WTC11 (cell line): ENCODE results near the gene OBSL1. TPM values are rescaled to one million over a fixed set of nuclear protein-coding genes. Genes with fewer than 3 reads are reported as not detected.

Experiments
- ATAC-seq: fragments of 200-7000 bp; cut with Tn5 transposase; 2 replicates; pipeline ENCODE4 v1.10.0; 2021; ENCODE audit warnings: mild to moderate bottlenecking, moderate library complexity
- CTCF ChIA-PET: fragments of 300-600 bp; sonication (Branson Sonifier 250); formaldehyde crosslinking; loops from one replicate; lab custom pipeline; 2021; ENCODE audit warnings: antibody characterized with exemption; lab: Charles Lee
- POLR2A ChIA-PET: fragments of 350-600 bp; sonication (Branson Sonifier 250); formaldehyde crosslinking; loops from one replicate; lab custom pipeline; 2021; ENCODE audit warnings: antibody characterized with exemption; lab: Charles Lee
- DNase-seq: peaks from one replicate; pipeline ENCODE4 v3.0.0; 2021; ENCODE audit warnings: low spot score
- H3K27ac Mint-ChIP-seq: 2 replicates; pipeline ENCODE4 v1.8.0; 2021; ENCODE audit warnings: mixed read lengths
- H3K27me3 Mint-ChIP-seq: 2 replicates; pipeline ENCODE4 v1.8.0; 2021; ENCODE audit warnings: low read depth, mild to moderate bottlenecking, moderate library complexity, mixed read lengths
- H3K36me3 Mint-ChIP-seq: 2 replicates; pipeline ENCODE4 v1.8.0; 2021; ENCODE audit warnings: mixed read lengths
- H3K4me1 Mint-ChIP-seq: 2 replicates; pipeline ENCODE4 v1.8.0; 2022; ENCODE audit warnings: mixed read lengths
- H3K4me3 Mint-ChIP-seq: 2 replicates; pipeline ENCODE4 v1.8.0; 2021; ENCODE audit warnings: mild to moderate bottlenecking, moderate library complexity, mixed read lengths
- H3K9me3 Mint-ChIP-seq: 2 replicates; pipeline ENCODE4 v1.8.0; 2021; ENCODE audit warnings: mixed read lengths
- ATF1 ChIP-seq: sonication (generic); formaldehyde crosslinking; IDR thresholded peaks from 2 replicates; pipeline ENCODE4 v1.8.1; 2023; ENCODE audit warnings: mild to moderate bottlenecking, moderate library complexity, missing genetic modification reagents
- CREM ChIP-seq: sonication (generic); formaldehyde crosslinking; IDR thresholded peaks from 2 replicates; pipeline ENCODE4 v1.8.1; 2022; ENCODE audit warnings: mild to moderate bottlenecking, missing genetic modification reagents, moderate library complexity
- EMX1 ChIP-seq: fragments of 250-450 bp; sonication (Bioruptor Pico); IDR thresholded peaks from 2 replicates; pipeline ENCODE4 v1.8.0; 2021; ENCODE audit warnings: mild to moderate bottlenecking
- FOXP1 ChIP-seq: sonication (generic); formaldehyde crosslinking; IDR thresholded peaks from 2 replicates; pipeline ENCODE4 v1.8.0; 2022; ENCODE audit warnings: missing genetic modification reagents, mild to moderate bottlenecking, moderate library complexity, borderline replicate concordance
- GABPB1 ChIP-seq: sonication (generic); formaldehyde crosslinking; IDR thresholded peaks from 2 replicates; pipeline ENCODE4 v1.8.1; 2023; ENCODE audit warnings: mild to moderate bottlenecking, missing genetic modification reagents
- GRHL2 ChIP-seq: fragments of 250-450 bp; sonication (Bioruptor Pico); IDR thresholded peaks from 2 replicates; pipeline ENCODE4 v1.8.0; 2022; ENCODE audit warnings: mild to moderate bottlenecking, moderate library complexity; ENCODE audit not compliant: insufficient replicate concordance, severe bottlenecking
- IRF2 ChIP-seq: sonication (generic); formaldehyde crosslinking; IDR thresholded peaks from 2 replicates; pipeline ENCODE4 v1.8.0; 2022; ENCODE audit warnings: low read depth, missing genetic modification reagents, borderline replicate concordance
- MAX ChIP-seq: sonication (generic); formaldehyde crosslinking; IDR thresholded peaks from 2 replicates; pipeline ENCODE4 v1.8.0; 2022; ENCODE audit warnings: mild to moderate bottlenecking, missing genetic modification reagents
- MLX ChIP-seq: sonication (generic); formaldehyde crosslinking; IDR thresholded peaks from 2 replicates; pipeline ENCODE4 v1.8.1; 2023; ENCODE audit warnings: mild to moderate bottlenecking, missing genetic modification reagents, moderate library complexity
- NR2C2 ChIP-seq: sonication (generic); formaldehyde crosslinking; IDR thresholded peaks from 2 replicates; pipeline ENCODE4 v1.8.0; 2022; ENCODE audit warnings: mild to moderate bottlenecking, missing genetic modification reagents
- OVOL2 ChIP-seq: fragments of 250-450 bp; sonication (Bioruptor Pico); IDR thresholded peaks from 2 replicates; pipeline ENCODE4 v1.9.0; 2021; ENCODE audit warnings: mild to moderate bottlenecking, borderline replicate concordance
- SOX15 ChIP-seq: fragments of 250-450 bp; sonication (Bioruptor Pico); IDR thresholded peaks from 2 replicates; pipeline ENCODE4 v1.9.0; 2021; ENCODE audit warnings: mild to moderate bottlenecking
- TCF7 ChIP-seq: sonication (generic); formaldehyde crosslinking; IDR thresholded peaks from 2 replicates; pipeline ENCODE4 v1.8.0; 2022; ENCODE audit warnings: mild to moderate bottlenecking, low read depth, missing genetic modification reagents, moderate library complexity
- TEAD4 ChIP-seq: sonication (generic); formaldehyde crosslinking; IDR thresholded peaks from 2 replicates; pipeline ENCODE4 v1.8.0; 2022; ENCODE audit warnings: mild to moderate bottlenecking, missing genetic modification reagents
- TP53 ChIP-seq: sonication (generic); formaldehyde crosslinking; IDR thresholded peaks from 2 replicates; pipeline ENCODE4 v1.8.1; 2023; ENCODE audit warnings: mild to moderate bottlenecking, missing genetic modification reagents
- USF1 ChIP-seq: sonication (generic); formaldehyde crosslinking; IDR thresholded peaks from 2 replicates; pipeline ENCODE4 v1.8.0; 2022; ENCODE audit warnings: mild to moderate bottlenecking, missing genetic modification reagents
- ZNF396 ChIP-seq: fragments of 250-450 bp; sonication (Bioruptor Pico); IDR thresholded peaks from 2 replicates; pipeline ENCODE4 v1.8.0; 2021; ENCODE audit warnings: mild to moderate bottlenecking, moderate library complexity, borderline replicate concordance
- total RNA-seq: library from RNA; stranded (reverse); gene quantifications from 3 replicates; pipeline ENCODE4 v1.2.3, GENCODE V29; 2021
- TF ChIP-seq, protein P1 (sequence below): sonication (generic); formaldehyde crosslinking; IDR thresholded peaks from 2 replicates; pipeline ENCODE4 v1.8.1; 2023; ENCODE audit warnings: mild to moderate bottlenecking, missing genetic modification reagents, moderate library complexity
- TF ChIP-seq, protein P2 (sequence below): fragments of 250-450 bp; sonication (Bioruptor Pico); IDR thresholded peaks from 2 replicates; pipeline ENCODE4 v1.9.0; 2021; ENCODE audit warnings: mild to moderate bottlenecking, borderline replicate concordance

OBSL1 gene
- total RNA-seq, 1 experiment from 2014 or later, result 159 TPM

DNA sequence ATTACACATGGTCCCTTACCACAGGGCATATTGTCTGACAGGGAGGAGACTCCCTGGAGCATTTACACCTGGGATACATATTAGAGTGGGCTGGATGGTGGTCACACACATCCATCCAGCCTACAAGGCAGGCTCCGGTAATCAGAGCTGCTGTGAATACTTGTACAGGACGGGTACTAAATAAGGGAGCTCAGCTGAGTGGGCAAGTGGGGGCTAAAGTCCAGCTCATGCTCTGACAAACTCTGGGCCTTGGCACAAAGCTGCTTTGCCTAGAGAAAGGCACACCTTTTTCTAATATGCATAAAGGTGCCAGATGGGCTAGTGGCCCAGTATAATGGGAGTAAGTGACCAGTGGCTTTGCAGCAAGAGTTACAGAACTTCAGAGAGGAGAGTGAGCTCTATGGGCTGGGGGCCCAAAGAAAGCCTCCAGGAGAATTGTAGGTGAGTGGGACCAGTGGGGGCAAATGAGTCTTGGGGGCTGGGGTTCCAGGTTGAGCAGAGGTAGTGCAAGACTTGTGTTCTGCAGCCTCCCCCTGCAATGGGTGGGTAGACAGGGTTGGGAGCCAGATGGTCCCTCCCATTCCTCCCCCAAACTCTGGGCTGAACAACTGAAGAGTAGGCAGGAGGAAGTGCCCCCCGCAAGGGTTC is 25.9 kb downstream of the OBSL1 start:
- Mint-ChIP-seq H3K36me3 (peaks cover 21% of the 10 kb centered on the region), H3K27me3 (peaks cover 36% of the 10 kb centered on the region), H3K4me3 (peak overlapping the region; percentile 83), H3K4me1 (peaks cover 17% of the 10 kb centered on the region), H3K9me3 (no peaks in the 10 kb centered on the region), H3K27ac (no peak overlapping the region)
- ATAC-seq (no peak), DNase-seq (no peak)
- CTCF ChIA-PET, result interaction anchor here (0.7 to 41.3 kb wide), 4 partner anchors 15 to 61 kb away, joined by 3 to 2316 read pairs (median 6); partner anchors contain the start of gene GMPPA
- POLR2A ChIA-PET, result no interaction called here
- no peak for TF ChIP-seq SOX15 (CRISPR knock-in tag)
- no peak for TF ChIP-seq ATF1
- no peak for TF ChIP-seq MAX
- no peak for TF ChIP-seq GRHL2
- TF ChIP-seq FOXP1 (CRISPR knock-in tag), result no peak
- TF ChIP-seq EMX1 (CRISPR knock-in tag), result no peak
- no peak for TF ChIP-seq USF1 (CRISPR knock-in tag)
- no peak for TF ChIP-seq ZNF396 (CRISPR knock-in tag)
- TF ChIP-seq, protein P1, sequence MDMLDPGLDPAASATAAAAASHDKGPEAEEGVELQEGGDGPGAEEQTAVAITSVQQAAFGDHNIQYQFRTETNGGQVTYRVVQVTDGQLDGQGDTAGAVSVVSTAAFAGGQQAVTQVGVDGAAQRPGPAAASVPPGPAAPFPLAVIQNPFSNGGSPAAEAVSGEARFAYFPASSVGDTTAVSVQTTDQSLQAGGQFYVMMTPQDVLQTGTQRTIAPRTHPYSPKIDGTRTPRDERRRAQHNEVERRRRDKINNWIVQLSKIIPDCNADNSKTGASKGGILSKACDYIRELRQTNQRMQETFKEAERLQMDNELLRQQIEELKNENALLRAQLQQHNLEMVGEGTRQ (CRISPR knock-in tag), result no peak
- TF ChIP-seq TCF7, result no peak
- TF ChIP-seq OVOL2, result no peak
- TF ChIP-seq, protein P2, sequence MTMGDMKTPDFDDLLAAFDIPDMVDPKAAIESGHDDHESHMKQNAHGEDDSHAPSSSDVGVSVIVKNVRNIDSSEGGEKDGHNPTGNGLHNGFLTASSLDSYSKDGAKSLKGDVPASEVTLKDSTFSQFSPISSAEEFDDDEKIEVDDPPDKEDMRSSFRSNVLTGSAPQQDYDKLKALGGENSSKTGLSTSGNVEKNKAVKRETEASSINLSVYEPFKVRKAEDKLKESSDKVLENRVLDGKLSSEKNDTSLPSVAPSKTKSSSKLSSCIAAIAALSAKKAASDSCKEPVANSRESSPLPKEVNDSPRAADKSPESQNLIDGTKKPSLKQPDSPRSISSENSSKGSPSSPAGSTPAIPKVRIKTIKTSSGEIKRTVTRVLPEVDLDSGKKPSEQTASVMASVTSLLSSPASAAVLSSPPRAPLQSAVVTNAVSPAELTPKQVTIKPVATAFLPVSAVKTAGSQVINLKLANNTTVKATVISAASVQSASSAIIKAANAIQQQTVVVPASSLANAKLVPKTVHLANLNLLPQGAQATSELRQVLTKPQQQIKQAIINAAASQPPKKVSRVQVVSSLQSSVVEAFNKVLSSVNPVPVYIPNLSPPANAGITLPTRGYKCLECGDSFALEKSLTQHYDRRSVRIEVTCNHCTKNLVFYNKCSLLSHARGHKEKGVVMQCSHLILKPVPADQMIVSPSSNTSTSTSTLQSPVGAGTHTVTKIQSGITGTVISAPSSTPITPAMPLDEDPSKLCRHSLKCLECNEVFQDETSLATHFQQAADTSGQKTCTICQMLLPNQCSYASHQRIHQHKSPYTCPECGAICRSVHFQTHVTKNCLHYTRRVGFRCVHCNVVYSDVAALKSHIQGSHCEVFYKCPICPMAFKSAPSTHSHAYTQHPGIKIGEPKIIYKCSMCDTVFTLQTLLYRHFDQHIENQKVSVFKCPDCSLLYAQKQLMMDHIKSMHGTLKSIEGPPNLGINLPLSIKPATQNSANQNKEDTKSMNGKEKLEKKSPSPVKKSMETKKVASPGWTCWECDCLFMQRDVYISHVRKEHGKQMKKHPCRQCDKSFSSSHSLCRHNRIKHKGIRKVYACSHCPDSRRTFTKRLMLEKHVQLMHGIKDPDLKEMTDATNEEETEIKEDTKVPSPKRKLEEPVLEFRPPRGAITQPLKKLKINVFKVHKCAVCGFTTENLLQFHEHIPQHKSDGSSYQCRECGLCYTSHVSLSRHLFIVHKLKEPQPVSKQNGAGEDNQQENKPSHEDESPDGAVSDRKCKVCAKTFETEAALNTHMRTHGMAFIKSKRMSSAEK (CRISPR knock-in tag), result no peak
- TF ChIP-seq TP53 (CRISPR knock-in tag), result no peak
- TF ChIP-seq NR2C2, result no peak
- no peak for TF ChIP-seq CREM
- TF ChIP-seq TEAD4 (CRISPR knock-in tag), result no peak
- TF ChIP-seq IRF2, result no peak
- no peak for TF ChIP-seq GABPB1 (CRISPR knock-in tag)
- no peak for TF ChIP-seq MLX (CRISPR knock-in tag)

DNA sequence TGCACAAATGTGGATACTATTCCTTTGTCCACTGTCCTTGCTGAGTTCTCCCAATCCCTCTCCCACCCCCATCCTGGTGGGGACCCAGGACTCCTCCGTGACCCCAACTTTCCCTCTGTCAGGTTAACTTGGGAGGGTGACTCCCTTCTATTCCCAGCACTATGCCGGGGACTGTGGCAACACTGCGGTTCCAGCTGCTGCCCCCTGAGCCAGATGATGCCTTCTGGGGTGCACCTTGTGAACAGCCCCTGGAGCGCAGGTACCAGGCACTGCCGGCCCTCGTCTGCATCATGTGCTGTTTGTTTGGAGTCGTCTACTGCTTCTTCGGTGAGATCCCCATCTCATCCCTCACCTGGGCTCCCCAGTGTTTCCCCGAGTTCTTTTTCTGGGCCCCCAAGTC is 26.8 kb downstream of the OBSL1 start:
- DNase-seq (no peak), ATAC-seq (no peak)
- Mint-ChIP-seq H3K4me1 (peaks cover 17% of the 10 kb centered on the region), H3K9me3 (no peaks in the 10 kb centered on the region), H3K4me3 (peak overlapping the region; percentile 83), H3K36me3 (peaks cover 24% of the 10 kb centered on the region), H3K27ac (no peak overlapping the region), H3K27me3 (peaks cover 35% of the 10 kb centered on the region)
- TF ChIP-seq GABPB1 (CRISPR knock-in tag) (peak; percentile 0; the same call in 1 of the 2 replicates), EMX1 (CRISPR knock-in tag) (no peak)
- ChIA-PET CTCF (interaction anchor here (1.1 to 41.3 kb wide), 10 partner anchors 8 to 128 kb away, joined by 3 to 2316 read pairs (median 5); partner anchors contain the start of genes GMPPA and SLC4A3), POLR2A (interaction anchor here (0.9 to 2.6 kb wide), 3 partner anchors 8 to 53 kb away, joined by 3 to 15 read pairs (median 15); partner anchors contain the start of genes GMPPA and STK11IP)
